NCI-H526 (cell line): ENCODE data around the gene EXOSC1.
"Not testable (repeated sequence)": the region's sequence is repeated elsewhere in the genome, so short reads cannot be mapped to it uniquely, and the experiment has no call there.

Source experiments
- DNase-seq, 2 experiments: peaks; one replicate each; lab custom pipeline; 2025; lab: John Stamatoyannopoulos, UW

Gene EXOSC1

GRCh38 chr10:97408496-97408992 is 37.3 kb downstream of the EXOSC1 start:
- DNase-seq, result no peak

- no peak for DNase-seq
These were observed 37.9 kb downstream of the EXOSC1 start for GRCh38 chr10:97407952-97408248.

- DNase-seq, result peak; percentile 44 to 79
These were observed 38.4 kb downstream of the EXOSC1 start for GRCh38 chr10:97407211-97407951.

- not testable (repeated sequence) for DNase-seq
These were observed 39.3 kb downstream of the EXOSC1 start for GRCh38 chr10:97406483-97406882.

- DNase-seq, result no peak
These were observed 39.7 kb downstream of the EXOSC1 start for GRCh38 chr10:97406064-97406463.

- no peak for DNase-seq
These were observed 41.8 kb downstream of the EXOSC1 start for GRCh38 chr10:97404044-97404443.

GRCh38 chr10:97401455-97401919 is 44.3 kb downstream of the EXOSC1 start:
- no peak for DNase-seq

- DNase-seq, result peak; percentile 90 to 94
These were observed 44.9 kb downstream of the EXOSC1 start, which contains the start of gene RRP12 for GRCh38 chr10:97400665-97401454. Gene RRP12, minus strand, starts transcription at chr10:97401340. Its CDS starts 109 bp downstream, at chr10:97401231.

- DNase-seq, result peak; percentile 6 to 24
These were observed 45.8 kb downstream of the EXOSC1 start for GRCh38 chr10:97399843-97400545.

- DNase-seq, result no peak
These were observed 49.8 kb downstream of the EXOSC1 start for GRCh38 chr10:97396056-97396455.

GRCh38 chr10:97393034-97393573 is 52.7 kb downstream of the EXOSC1 start:
- DNase-seq, result no peak

- DNase-seq, result no peak
These were observed 55.7 kb downstream of the EXOSC1 start for GRCh38 chr10:97390091-97390490.

- DNase-seq, result no peak
These were observed 57.7 kb downstream of the EXOSC1 start for GRCh38 chr10:97388152-97388551.
